SK-N-SH treated with all-trans-retinoic acid at 6 μM for 48 hours (cell line): ENCODE measurements around the gene SMAD3.
"Not testable (repeated sequence)": the region's sequence is repeated elsewhere in the genome, so short reads cannot be mapped to it uniquely, and the experiment has no call there.

Source experiments
- ATAC-seq: fragments of 200-7000 bp; cut with Tn5 transposase; 3 replicates; pipeline ENCODE4 v1.9.1; 2020; ENCODE audit warnings: mild to moderate bottlenecking, moderate library complexity
- ARNTL ChIP-seq: fragments of 450-650 bp; formaldehyde crosslinking; IDR thresholded peaks from 2 replicates; pipeline ENCODE4 v1.5.0; 2020; ENCODE audit warnings: low read depth, mild to moderate bottlenecking, moderate library complexity, borderline replicate concordance
- BACH2 ChIP-seq: fragments of 250-450 bp; sonication (Bioruptor Pico); IDR thresholded peaks from 2 replicates; pipeline ENCODE4 v1.9.0; 2021; ENCODE audit warnings: mild to moderate bottlenecking, borderline replicate concordance
- CSDC2 ChIP-seq: fragments of 250-450 bp; sonication (Bioruptor Pico); IDR thresholded peaks from 2 replicates; pipeline ENCODE4 v1.5.0; 2020; ENCODE audit warnings: mild to moderate bottlenecking, moderate library complexity
- ESRRG ChIP-seq: fragments of 250-450 bp; sonication (Bioruptor Pico); IDR thresholded peaks from 2 replicates; pipeline ENCODE4 v1.6.1; 2021; ENCODE audit warnings: mild to moderate bottlenecking
- GLIS3 ChIP-seq: fragments of 250-450 bp; sonication (Bioruptor Pico); IDR thresholded peaks from 2 replicates; pipeline ENCODE4 v1.5.0; 2020; ENCODE audit warnings: mild to moderate bottlenecking, moderate library complexity
- PPARA ChIP-seq: fragments of 250-450 bp; sonication (Bioruptor Pico); IDR thresholded peaks from 2 replicates; pipeline ENCODE4 v1.5.0; 2020; ENCODE audit warnings: mild to moderate bottlenecking, borderline replicate concordance
- RARB ChIP-seq: fragments of 250-450 bp; sonication (Bioruptor Pico); IDR thresholded peaks from 2 replicates; pipeline ENCODE4 v1.8.0; 2021; ENCODE audit warnings: mild to moderate bottlenecking, moderate library complexity
- SNAI2 ChIP-seq: fragments of 250-450 bp; sonication (Bioruptor Pico); IDR thresholded peaks from 2 replicates; pipeline ENCODE4 v1.5.0; 2020; ENCODE audit warnings: mild to moderate bottlenecking, moderate library complexity
- TCF4 ChIP-seq: fragments of 250-450 bp; sonication (Bioruptor Pico); IDR thresholded peaks from 2 replicates; pipeline ENCODE4 v1.8.0; 2021; ENCODE audit warnings: mild to moderate bottlenecking, moderate library complexity, borderline replicate concordance
- TOX ChIP-seq: fragments of 250-450 bp; sonication (Bioruptor Pico); IDR thresholded peaks from 2 replicates; pipeline ENCODE4 v1.8.0; 2021; ENCODE audit warnings: mild to moderate bottlenecking, moderate library complexity, borderline replicate concordance
- ZFP30 ChIP-seq: fragments of 450-650 bp; formaldehyde crosslinking; IDR thresholded peaks from 2 replicates; pipeline ENCODE4 v1.5.0; 2022; ENCODE audit warnings: mild to moderate bottlenecking, moderate library complexity
- ZNF565 ChIP-seq: fragments of 450-650 bp; formaldehyde crosslinking; conservative IDR thresholded peaks from 2 replicates; pipeline ENCODE4 v1.5.0; 2020; ENCODE audit warnings: low read depth, mild to moderate bottlenecking, moderate library complexity
- ZNF70 ChIP-seq: fragments of 450-650 bp; formaldehyde crosslinking; IDR thresholded peaks from 2 replicates; pipeline ENCODE4 v1.5.0; 2020; ENCODE audit warnings: mild to moderate bottlenecking, moderate library complexity
- ZNF8 ChIP-seq: fragments of 450-650 bp; formaldehyde crosslinking; IDR thresholded peaks from 2 replicates; pipeline ENCODE4 v1.5.0; 2020; ENCODE audit warnings: mild to moderate bottlenecking, moderate library complexity
- TF ChIP-seq, protein P1 (sequence below): fragments of 250-450 bp; sonication (Bioruptor Pico); IDR thresholded peaks from 2 replicates; pipeline ENCODE4 v1.8.0; 2021; ENCODE audit warnings: low read depth, mild to moderate bottlenecking, moderate library complexity, borderline replicate concordance
- TF ChIP-seq, protein P2 (sequence below): fragments of 250-450 bp; sonication (Bioruptor Pico); IDR thresholded peaks from 2 replicates; pipeline ENCODE4 v1.5.1; 2021; ENCODE audit warnings: mild to moderate bottlenecking, moderate library complexity
- TF ChIP-seq, protein P3 (sequence below): fragments of 250-450 bp; sonication (Bioruptor Pico); IDR thresholded peaks from 2 replicates; pipeline ENCODE4 v1.8.0; 2020; ENCODE audit warnings: mild to moderate bottlenecking, moderate library complexity, borderline replicate concordance
- TF ChIP-seq, protein P4 (sequence below): fragments of 250-450 bp; sonication (Bioruptor Pico); IDR thresholded peaks from 2 replicates; pipeline ENCODE4 v1.5.1; 2020; ENCODE audit warnings: low read depth, mild to moderate bottlenecking, moderate library complexity
- TF ChIP-seq, protein P5 (sequence below): fragments of 250-450 bp; sonication (Bioruptor Pico); IDR thresholded peaks from 2 replicates; pipeline ENCODE4 v1.5.0; 2020; ENCODE audit warnings: mild to moderate bottlenecking, moderate library complexity

Gene SMAD3

DNA sequence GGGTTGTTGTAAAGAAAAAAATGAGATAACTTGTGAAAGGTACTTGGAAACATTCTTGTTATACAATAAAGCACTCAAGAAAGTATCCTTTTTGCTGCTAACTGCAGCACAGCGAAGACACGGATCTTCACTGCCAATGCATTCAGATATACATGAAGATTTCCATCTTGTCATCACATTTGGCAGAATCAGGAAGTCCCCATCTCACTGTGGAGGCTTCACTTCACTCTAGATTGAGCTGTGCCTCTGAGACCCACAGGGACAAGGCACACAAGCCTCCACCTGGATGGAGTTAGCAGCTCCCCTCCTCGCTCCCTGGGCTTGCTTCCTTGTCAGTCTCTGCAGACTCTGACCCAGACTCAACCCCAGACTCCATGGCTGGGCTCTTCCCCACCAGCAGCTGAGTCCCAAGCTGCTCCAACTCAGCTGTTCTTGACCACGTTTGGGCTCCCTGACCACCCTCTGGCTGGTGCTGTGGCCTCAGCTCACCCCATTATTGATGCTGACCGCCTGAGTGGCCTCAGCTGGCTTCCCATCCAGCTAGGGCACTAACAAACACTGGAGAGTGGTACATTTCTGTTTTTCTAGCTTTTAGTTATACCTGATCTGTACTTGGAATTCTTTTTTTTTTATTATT, 45.4 kb upstream of the SMAD3 start:
- TF ChIP-seq ZNF8 (no peak), TOX (CRISPR knock-in tag) (no peak), RARB (no peak), ZFP30 (CRISPR knock-in tag) (no peak), ARNTL (CRISPR knock-in tag) (no peak), ZNF565 (CRISPR knock-in tag) (no peak), ESRRG (CRISPR knock-in tag) (no peak), GLIS3 (CRISPR knock-in tag) (no peak)
- TF ChIP-seq, protein P1, sequence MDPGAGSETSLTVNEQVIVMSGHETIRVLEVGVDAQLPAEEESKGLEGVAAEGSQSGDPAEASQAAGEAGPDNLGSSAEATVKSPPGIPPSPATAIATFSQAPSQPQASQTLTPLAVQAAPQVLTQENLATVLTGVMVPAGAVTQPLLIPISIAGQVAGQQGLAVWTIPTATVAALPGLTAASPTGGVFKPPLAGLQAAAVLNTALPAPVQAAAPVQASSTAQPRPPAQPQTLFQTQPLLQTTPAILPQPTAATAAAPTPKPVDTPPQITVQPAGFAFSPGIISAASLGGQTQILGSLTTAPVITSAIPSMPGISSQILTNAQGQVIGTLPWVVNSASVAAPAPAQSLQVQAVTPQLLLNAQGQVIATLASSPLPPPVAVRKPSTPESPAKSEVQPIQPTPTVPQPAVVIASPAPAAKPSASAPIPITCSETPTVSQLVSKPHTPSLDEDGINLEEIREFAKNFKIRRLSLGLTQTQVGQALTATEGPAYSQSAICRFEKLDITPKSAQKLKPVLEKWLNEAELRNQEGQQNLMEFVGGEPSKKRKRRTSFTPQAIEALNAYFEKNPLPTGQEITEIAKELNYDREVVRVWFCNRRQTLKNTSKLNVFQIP (CRISPR knock-in tag), result no peak
- ATAC-seq, result no peak

DNA sequence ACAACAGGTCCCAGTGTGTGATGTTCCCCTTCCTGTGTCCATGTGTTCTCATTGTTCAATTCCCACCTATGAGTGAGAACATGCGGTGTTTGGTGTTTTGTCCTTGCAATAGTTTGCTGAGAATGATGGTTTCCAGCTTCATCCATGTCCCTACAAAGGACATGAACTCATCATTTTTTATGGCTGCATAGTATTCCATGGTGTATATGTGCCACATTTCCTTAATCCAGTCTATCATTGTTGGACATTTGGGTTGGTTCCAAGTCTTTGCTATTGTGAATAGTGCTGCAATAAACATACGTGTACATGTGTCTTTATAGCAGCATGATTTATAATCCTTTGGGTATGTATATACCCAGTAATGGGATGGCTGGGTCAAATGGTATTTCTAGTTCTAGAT, 44.7 kb upstream of the SMAD3 start:
- not testable (repeated sequence) for ATAC-seq

DNA sequence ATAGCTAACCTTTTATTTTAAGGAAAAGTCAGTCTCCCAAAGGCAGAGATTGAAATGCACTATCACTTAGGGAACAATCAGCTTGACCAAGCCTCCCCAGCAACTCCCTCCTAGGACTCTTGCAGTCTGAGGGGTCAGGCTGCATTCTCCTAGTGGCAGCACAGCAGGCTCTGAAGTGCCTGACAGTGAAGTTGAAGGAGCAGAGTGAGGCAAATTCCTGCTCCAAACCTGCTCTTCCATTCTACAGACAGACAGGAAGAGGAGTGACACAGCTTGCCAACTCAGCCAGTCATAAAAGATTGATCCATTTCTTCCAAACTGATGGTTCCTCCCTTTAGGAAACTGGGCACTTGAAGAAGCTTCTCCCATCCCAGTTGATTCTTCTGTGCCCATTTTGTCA, 43.9 kb upstream of the SMAD3 start:
- no peak for ATAC-seq
- no peak for TF ChIP-seq RARB
- TF ChIP-seq ZFP30 (CRISPR knock-in tag), result no peak
- TF ChIP-seq, protein P2, sequence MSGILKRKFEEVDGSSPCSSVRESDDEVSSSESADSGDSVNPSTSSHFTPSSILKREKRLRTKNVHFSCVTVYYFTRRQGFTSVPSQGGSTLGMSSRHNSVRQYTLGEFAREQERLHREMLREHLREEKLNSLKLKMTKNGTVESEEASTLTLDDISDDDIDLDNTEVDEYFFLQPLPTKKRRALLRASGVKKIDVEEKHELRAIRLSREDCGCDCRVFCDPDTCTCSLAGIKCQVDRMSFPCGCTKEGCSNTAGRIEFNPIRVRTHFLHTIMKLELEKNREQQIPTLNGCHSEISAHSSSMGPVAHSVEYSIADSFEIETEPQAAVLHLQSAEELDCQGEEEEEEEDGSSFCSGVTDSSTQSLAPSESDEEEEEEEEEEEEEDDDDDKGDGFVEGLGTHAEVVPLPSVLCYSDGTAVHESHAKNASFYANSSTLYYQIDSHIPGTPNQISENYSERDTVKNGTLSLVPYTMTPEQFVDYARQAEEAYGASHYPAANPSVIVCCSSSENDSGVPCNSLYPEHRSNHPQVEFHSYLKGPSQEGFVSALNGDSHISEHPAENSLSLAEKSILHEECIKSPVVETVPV (CRISPR knock-in tag), result no peak
- no peak for TF ChIP-seq SNAI2 (CRISPR knock-in tag)
- no peak for TF ChIP-seq ZNF8
- no peak for TF ChIP-seq TCF4
- no peak for TF ChIP-seq BACH2 (CRISPR knock-in tag)
- TF ChIP-seq, protein P3, sequence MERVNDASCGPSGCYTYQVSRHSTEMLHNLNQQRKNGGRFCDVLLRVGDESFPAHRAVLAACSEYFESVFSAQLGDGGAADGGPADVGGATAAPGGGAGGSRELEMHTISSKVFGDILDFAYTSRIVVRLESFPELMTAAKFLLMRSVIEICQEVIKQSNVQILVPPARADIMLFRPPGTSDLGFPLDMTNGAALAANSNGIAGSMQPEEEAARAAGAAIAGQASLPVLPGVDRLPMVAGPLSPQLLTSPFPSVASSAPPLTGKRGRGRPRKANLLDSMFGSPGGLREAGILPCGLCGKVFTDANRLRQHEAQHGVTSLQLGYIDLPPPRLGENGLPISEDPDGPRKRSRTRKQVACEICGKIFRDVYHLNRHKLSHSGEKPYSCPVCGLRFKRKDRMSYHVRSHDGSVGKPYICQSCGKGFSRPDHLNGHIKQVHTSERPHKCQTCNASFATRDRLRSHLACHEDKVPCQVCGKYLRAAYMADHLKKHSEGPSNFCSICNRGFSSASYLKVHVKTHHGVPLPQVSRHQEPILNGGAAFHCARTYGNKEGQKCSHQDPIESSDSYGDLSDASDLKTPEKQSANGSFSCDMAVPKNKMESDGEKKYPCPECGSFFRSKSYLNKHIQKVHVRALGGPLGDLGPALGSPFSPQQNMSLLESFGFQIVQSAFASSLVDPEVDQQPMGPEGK (CRISPR knock-in tag), result no peak
- no peak for TF ChIP-seq ZNF70 (CRISPR knock-in tag)
- no peak for TF ChIP-seq GLIS3 (CRISPR knock-in tag)
- no peak for TF ChIP-seq CSDC2
- TF ChIP-seq, protein P4, sequence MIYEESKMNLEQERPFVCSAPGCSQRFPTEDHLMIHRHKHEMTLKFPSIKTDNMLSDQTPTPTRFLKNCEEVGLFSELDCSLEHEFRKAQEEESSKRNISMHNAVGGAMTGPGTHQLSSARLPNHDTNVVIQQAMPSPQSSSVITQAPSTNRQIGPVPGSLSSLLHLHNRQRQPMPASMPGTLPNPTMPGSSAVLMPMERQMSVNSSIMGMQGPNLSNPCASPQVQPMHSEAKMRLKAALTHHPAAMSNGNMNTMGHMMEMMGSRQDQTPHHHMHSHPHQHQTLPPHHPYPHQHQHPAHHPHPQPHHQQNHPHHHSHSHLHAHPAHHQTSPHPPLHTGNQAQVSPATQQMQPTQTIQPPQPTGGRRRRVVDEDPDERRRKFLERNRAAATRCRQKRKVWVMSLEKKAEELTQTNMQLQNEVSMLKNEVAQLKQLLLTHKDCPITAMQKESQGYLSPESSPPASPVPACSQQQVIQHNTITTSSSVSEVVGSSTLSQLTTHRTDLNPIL (CRISPR knock-in tag), result no peak
- TF ChIP-seq TOX (CRISPR knock-in tag), result no peak
- no peak for TF ChIP-seq ESRRG (CRISPR knock-in tag)
- TF ChIP-seq ZNF565 (CRISPR knock-in tag), result no peak
- TF ChIP-seq ARNTL (CRISPR knock-in tag), result no peak
- no peak for TF ChIP-seq PPARA
- TF ChIP-seq, protein P5, sequence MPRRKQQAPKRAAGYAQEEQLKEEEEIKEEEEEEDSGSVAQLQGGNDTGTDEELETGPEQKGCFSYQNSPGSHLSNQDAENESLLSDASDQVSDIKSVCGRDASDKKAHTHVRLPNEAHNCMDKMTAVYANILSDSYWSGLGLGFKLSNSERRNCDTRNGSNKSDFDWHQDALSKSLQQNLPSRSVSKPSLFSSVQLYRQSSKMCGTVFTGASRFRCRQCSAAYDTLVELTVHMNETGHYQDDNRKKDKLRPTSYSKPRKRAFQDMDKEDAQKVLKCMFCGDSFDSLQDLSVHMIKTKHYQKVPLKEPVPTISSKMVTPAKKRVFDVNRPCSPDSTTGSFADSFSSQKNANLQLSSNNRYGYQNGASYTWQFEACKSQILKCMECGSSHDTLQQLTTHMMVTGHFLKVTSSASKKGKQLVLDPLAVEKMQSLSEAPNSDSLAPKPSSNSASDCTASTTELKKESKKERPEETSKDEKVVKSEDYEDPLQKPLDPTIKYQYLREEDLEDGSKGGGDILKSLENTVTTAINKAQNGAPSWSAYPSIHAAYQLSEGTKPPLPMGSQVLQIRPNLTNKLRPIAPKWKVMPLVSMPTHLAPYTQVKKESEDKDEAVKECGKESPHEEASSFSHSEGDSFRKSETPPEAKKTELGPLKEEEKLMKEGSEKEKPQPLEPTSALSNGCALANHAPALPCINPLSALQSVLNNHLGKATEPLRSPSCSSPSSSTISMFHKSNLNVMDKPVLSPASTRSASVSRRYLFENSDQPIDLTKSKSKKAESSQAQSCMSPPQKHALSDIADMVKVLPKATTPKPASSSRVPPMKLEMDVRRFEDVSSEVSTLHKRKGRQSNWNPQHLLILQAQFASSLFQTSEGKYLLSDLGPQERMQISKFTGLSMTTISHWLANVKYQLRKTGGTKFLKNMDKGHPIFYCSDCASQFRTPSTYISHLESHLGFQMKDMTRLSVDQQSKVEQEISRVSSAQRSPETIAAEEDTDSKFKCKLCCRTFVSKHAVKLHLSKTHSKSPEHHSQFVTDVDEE (CRISPR knock-in tag), result no peak
